ENCODE measurements around the gene XRCC3.

GRCh38 chr14:103742499-103743255, 27.4 kb upstream of the XRCC3 start:
- TF ChIP-seq CTCF (IDR thresholded peaks at IDR 0.05) (no peak), POLR2A (IDR thresholded peaks at IDR 0.05) (no peak)

Measured in lower leg skin (tissue), 3 donors.